Dermis blood vessel endothelial cell (primary cell): ENCODE results near the gene SMURF1. TPM values are rescaled to one million over a fixed set of nuclear protein-coding genes. Genes with fewer than 3 reads are reported as not detected.

ENCODE experiments used
- DNase-seq: peaks from one replicate; pipeline ENCODE4 v3.0.0; 2010
- total RNA-seq: library from RNA; depleted of rRNA; stranded (reverse); fragments of >200 nt; gene quantifications from 2 replicates; pipeline ENCODE4 v1.2.3, GENCODE V29; 2014

SMURF1 gene
- total RNA-seq, 1 donor from 2014 or later: 18.9 TPM

DNA sequence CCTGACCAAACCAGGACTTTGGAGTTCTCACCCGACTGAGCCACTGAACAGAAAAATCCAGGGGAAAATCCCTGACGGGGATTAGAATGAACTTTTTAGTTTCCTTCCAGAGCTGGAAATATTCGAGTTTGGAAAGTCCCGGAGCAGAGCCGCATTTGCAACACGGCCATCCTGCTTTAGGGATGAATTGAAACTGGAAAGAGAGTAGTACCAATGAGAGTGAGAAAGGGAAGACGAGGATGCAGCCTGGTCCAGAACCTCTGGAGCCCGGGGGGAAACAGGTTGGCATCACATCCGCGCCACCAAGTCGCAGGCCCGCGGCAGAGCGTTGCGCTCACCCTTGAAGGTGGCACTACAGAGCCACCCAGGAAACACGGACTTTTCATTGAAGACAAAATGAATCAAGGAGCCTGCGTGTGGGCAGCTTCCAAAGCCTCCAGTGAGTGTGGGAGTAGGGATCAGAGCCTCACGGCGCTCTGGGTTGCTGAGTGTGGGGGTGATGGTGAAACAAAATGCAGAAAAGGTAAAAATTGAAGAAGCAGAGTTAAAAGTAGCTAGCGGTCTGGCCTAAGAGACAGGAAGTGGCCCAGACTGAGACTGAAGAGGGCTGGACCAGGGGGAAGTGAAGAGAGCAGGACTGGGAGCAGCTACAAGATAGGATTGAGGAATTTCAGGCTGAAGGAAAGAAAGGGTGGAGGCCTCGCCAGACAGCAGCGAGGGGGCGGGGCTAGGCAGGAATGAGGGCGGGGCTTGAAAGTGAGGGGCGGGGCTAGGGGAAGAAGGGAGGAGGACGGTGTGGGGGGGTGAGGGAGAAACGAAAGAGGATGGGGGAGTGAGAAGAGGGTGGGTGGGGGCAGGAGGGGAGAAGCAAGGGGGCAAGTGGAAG lies 1.8 kb downstream of the SMURF1 start:
- DNase-seq: peak; percentile 66

GRCh38 chr7:99141334-99141733 lies 2.6 kb downstream of the SMURF1 start:
- DNase-seq: no peak

- no peak for DNase-seq
Measured at GRCh38 chr7:99140813-99141212, 3.1 kb downstream of the SMURF1 start.

DNA sequence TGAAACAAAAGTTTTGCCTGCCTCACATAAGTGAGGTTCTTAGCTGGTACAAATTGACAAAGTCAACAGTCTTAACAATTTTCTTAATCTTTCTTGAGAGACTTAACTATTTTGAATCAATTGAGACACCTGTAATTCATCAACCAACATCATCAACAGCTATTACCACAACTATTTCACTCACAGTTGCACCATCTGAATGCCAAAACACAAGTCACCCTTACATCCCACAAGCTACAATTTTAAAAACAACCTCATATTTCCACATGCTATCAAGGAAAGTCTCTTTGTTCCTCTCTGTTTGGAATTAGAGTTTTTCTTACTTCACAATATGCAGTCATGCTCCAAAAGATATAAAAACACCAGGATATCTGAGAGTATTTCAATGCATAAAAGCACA lies 4.9 kb downstream of the SMURF1 start:
- no peak for DNase-seq

- peak; percentile 26 for DNase-seq
Measured at GRCh38 chr7:99137411-99138180, 6.3 kb downstream of the SMURF1 start.

- DNase-seq: no peak
Measured at GRCh38 chr7:99135938-99136337, 8.0 kb downstream of the SMURF1 start.

DNA sequence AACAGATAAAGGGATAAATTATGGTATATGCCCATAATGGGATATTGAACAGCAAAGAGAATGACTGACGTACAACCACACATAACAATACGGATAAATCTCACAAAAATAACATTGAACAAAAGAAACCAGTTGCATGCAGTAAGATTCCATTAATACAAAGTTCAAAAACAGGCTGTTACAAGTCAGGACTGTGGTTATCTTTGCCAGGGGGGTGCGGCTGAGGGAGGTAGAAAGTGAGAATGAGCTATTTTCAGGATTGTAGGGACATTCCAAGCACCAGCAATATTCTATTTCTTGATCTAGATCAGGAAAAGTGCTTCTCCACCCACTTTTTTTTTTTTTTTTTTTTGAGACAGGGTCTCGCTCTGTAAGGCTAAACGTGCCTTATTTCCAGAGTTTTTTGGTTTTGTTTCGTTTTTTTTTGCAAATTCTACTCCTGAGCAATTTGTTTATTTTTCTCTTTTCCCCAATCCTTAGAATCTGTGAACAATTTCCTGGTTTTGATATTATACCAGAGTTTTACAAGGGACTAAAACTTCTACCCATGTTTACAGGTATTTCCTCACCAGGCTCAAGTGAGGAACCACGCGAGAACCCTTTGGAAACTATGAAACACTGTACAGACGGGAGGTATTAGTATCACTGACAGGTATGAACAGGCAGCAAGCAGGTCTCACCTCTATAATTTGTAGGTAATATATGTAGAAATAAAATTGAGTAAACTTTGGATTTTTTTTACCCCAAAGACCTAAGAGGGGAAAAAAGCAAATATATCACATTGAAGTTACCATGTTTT lies 9.9 kb downstream of the SMURF1 start:
- DNase-seq: no peak

DNA sequence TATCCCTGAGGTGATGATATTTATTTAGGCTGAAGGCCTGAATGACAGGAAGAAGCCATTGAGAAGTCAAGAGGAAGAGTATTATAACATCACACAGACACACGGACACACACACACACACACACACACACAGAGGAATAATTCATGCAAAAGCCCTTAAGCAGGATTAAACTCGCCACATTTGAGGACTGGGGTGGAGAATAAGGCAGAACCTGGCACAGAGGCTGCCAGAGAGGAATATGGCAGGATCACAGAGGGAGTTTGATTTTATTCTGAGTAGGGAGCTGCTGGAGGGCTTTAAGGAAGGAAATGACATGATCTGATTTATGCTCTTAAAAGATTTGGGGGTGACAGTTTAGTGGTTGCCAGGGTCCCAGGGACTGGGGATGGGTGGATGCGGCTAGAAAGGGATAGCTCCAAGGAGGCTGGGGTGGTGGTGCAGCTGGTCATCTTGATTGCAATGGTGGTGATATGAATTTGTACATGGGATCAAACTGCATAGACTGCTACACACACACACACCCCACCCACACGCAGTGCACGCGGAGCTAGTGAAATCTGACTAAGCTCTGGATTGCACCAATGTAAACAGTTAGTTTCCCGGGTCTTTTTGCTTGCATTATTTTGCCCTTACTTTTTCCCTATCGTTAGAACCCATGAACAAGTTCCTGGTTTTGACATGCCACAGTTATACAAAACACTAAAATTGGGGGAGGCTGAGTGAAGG lies 11.2 kb downstream of the SMURF1 start:
- no peak for DNase-seq

DNA sequence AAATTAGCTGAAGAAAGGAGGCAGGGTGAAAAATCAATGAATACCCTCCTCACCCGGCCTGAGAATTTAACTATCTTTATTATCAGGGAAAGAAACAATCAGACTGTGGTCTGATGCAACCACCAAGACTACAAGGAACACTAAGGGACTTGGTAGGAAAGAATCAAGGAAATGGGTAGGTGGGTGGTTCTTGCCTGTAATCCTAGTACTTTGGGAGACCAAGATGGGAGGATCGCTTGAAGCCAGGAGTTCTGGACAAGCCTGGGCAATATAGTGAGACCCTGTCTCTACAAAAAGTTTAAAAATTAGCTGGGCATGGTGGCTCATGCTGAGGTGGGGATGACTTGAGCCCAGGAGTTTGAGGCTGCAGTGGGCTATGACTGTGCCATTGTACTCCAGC lies 12.6 kb downstream of the SMURF1 start:
- no peak for DNase-seq

DNA sequence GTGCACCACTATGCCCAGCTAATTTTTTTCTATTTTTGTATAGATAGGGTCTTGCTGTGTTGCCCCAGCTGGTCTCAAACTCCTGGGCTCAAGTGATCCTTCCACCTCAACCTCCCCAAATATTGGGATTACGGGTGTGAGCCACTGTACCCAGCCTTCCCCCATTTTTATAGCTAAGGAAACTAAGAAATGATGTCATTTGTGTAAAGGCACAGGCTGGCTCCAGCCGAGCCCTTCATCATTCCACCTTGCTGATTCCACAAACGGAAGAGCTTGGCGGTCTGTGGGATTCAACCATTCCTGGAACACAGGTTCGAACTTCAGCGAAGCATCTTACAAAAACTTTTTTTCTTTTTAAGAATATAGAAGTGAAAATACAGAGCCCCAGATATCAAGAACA lies 14.4 kb downstream of the SMURF1 start:
- DNase-seq: no peak

DNA sequence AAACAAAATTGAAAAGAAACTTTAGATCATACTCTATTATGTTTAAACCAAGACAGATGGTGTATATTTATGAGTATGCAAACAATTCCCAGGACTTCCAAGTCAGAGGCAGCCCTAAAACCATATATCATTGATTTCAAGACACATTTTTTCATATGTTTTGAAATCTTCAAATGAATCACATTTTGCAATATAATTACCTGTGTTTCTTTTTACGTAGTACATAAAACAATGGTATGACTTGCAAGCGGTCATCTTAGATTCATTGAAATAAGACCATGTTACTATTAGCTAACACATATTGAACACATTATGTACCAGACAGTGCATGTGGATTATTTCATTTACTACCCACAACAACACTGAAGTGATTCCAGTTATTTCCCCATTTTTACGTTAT lies 14.9 kb downstream of the SMURF1 start:
- DNase-seq: no peak

DNA sequence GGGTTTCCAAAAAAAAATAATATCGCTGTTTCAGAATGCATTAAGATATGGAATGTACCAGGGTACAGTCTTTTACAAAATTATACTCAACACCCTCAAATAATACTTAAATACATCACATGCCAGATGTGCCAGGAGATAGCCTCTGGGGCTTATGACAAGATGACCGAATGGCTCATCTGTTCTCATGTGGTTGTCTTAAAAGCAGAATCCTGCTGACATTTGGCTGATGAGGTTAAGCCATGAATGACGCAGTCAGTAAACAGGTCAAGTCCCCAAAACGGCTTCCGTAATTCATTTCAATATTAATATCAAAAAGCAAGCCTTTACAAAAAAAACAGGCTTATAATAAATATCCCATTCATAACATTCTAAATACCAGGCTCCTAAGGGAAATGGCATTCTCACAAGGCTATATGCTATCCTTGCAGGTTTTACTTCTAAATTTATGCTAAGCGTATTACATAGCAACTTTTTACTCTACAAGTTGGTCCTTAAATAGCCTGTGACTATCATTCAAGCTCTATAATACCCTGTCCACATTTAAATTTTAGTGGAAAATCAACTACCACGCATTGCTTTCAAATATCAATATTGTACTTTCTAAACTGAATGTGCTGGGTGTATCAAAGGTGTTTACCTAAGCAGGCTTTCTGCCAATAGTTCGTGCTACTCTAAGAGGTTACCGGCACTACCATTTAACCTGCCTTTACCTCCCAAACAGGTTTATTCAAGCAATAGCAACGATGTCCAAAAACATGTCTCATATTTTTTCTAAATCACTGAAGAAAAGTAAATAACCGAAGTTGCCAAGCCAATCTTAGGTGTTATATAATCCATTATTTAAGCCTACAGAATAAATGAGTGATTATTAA lies 15.6 kb downstream of the SMURF1 start:
- DNase-seq: no peak

GRCh38 chr7:99127636-99128035 lies 16.3 kb downstream of the SMURF1 start:
- no peak for DNase-seq

DNA sequence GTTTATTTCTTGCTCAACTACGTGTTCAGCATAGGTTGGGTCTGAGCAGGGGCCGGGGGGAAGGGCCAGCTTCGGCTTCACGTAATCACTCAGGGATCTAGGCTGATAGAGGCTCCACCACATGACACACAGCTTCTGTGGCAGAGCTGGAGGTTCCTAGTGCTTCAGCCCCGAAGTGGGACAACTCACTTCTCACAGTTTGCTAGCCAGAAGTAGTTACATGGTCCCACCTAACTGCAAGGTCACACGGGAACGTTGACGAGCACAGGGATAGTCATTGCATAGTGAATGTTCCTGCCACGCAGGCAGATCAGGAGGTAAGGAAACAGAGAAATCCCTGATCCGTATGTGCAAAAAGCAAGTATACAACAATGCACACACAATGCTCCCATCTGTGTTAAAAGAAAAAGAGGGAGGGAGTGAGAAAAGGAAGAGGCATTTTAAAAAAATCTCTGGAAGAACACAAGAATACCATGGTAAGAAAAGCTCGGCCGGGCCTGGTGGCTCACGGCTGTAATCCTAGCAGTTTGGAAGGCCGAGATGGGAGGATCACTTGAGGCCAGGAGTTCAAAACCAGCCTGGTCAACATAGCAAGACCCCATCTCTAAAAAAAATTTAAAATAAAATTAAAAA lies 16.9 kb downstream of the SMURF1 start:
- DNase-seq: no peak

DNA sequence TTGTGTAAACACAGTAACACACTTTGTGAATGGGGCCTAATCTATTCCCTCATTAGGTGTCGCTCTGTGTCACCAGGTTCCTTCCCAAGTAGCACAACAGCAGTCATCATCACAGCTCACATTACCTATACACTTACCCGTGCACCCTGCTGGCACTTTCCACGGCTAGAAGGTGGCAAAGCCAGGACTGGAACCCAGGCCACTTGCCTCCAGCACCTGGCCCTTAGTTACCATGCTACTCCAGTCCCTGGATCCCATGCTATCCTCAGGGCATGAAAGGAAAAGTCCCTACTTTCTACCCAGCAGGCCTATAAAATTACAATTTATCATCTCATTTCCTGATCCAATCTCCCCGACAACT lies 18.4 kb downstream of the SMURF1 start:
- DNase-seq: no peak

- DNase-seq: no peak
Measured at GRCh38 chr7:99124751-99125504, 19.0 kb downstream of the SMURF1 start.

DNA sequence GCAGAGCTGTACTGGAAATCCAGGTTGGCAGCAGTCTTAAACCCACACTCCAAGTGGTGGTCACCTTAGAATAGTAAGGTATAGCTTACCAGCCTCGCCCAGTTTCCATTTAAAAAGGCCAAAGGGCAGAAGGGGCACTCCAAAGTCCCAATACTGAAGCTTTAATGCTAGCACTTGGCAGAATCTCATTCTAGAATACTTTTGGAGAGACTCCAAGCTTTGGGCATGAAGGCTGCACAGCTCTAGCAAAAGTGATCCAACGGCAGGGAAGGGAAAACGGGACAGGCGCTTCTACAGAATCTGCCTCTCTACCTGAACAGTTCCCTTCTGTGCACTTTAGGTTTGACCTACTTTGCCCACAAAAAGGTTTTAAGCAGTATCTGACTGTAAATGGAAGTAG lies 19.7 kb downstream of the SMURF1 start:
- no peak for DNase-seq

DNA sequence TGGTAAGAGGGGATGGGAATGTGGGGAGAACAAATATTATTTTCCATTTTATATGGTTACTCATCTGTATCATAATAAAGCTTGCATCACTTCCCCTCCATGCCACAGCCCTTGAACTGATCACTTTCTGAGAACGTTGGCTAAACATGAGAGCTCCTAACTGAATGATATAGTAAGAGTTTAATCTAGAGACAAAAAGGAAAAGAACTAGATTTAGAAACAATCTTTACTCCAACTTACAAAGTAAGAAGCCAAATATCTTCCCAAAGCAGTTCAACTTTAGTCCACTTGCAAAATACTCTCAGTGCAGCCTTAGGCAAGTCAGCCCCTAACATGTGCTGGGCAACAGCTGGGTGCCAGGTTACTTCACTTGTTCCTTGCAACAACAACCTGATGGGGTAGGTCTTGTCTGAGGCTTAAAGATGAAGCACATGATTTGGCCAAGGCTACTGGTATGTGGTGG lies 20.3 kb downstream of the SMURF1 start:
- peak; percentile 28 for DNase-seq

GRCh38 chr7:99122762-99123161 lies 21.1 kb downstream of the SMURF1 start:
- no peak for DNase-seq

GRCh38 chr7:99121496-99122021 lies 22.3 kb downstream of the SMURF1 start:
- DNase-seq: no peak
